H9 (cell line): ENCODE measurements around the gene BAZ2A. TPM values are rescaled to one million over a fixed set of nuclear protein-coding genes. Genes with fewer than 3 reads are reported as not detected.

Experiments used
- DNase-seq: peaks from one replicate; pipeline ENCODE4 v3.0.0-alpha.2; 2017
- H2AFZ ChIP-seq: one replicate; pipeline ENCODE4 v1.6.1; 2013; ENCODE audit warnings: mild to moderate bottlenecking, low read length, control low read depth, moderate library complexity
- H2AK5ac ChIP-seq: 2 replicates; pipeline ENCODE4 v1.6.1; 2013; ENCODE audit warnings: low read length, control low read depth, mixed read lengths; ENCODE audit not compliant: insufficient read length
- H2BK120ac ChIP-seq: one replicate; pipeline ENCODE4 v1.6.1; 2013; ENCODE audit warnings: low read depth, mild to moderate bottlenecking, low read length, control low read depth, inconsistent platforms; ENCODE audit not compliant: poor library complexity, severe bottlenecking
- H2BK12ac ChIP-seq: 2 replicates; pipeline ENCODE4 v1.6.1; 2013; ENCODE audit warnings: low read length, control low read depth, mixed read lengths, low read depth; ENCODE audit not compliant: insufficient read length
- H2BK15ac ChIP-seq: 2 replicates; pipeline ENCODE4 v1.6.1; 2013; ENCODE audit warnings: low read depth, low read length, control low read depth
- H2BK20ac ChIP-seq: one replicate; pipeline ENCODE4 v1.6.1; 2013; ENCODE audit warnings: low read depth, mild to moderate bottlenecking, low read length, control low read depth, inconsistent platforms; ENCODE audit not compliant: poor library complexity, severe bottlenecking
- H2BK5ac ChIP-seq: 2 replicates; pipeline ENCODE4 v1.6.1; 2013; ENCODE audit warnings: low read length, control low read depth, mixed read lengths; ENCODE audit not compliant: insufficient read length
- H3K14ac ChIP-seq: 2 replicates; pipeline ENCODE4 v1.6.1; 2013; ENCODE audit warnings: low read length, control low read depth; ENCODE audit not compliant: insufficient read depth
- H3K18ac ChIP-seq: 2 replicates; pipeline ENCODE4 v1.6.1; 2013; ENCODE audit warnings: low read depth, mild to moderate bottlenecking, mixed read lengths, low read length, control low read depth; ENCODE audit not compliant: insufficient read length
- H3K23ac ChIP-seq: 2 replicates; pipeline ENCODE4 v1.6.1; 2013; ENCODE audit warnings: low read length, control low read depth, mixed read lengths, low read depth; ENCODE audit not compliant: insufficient read length
- H3K23me2 ChIP-seq: 2 replicates; pipeline ENCODE4 v1.6.1; 2013; ENCODE audit warnings: low read depth, mild to moderate bottlenecking, mixed read lengths, low read length, control low read depth; ENCODE audit not compliant: insufficient read length, poor library complexity, severe bottlenecking
- H3K27ac ChIP-seq: 2 replicates; pipeline ENCODE4 v1.5.1; 2013; ENCODE audit warnings: low read length, control low read depth, mixed read lengths, low read depth; ENCODE audit not compliant: insufficient read length
- H3K27me3 ChIP-seq: 2 replicates; pipeline ENCODE4 v1.6.1; 2013; ENCODE audit warnings: low read length, control low read depth, inconsistent platforms; ENCODE audit not compliant: insufficient read depth
- H3K4ac ChIP-seq: 2 replicates; pipeline ENCODE4 v1.6.1; 2013; ENCODE audit warnings: low read depth, mild to moderate bottlenecking, control low read depth, inconsistent platforms, low read length, moderate library complexity
- H3K4me1 ChIP-seq: 2 replicates; pipeline ENCODE4 v1.6.1; 2013; ENCODE audit warnings: low read length, control low read depth, inconsistent platforms; ENCODE audit not compliant: insufficient read depth
- H3K4me2 ChIP-seq: 2 replicates; pipeline ENCODE4 v1.6.1; 2013; ENCODE audit warnings: low read length, control low read depth, mixed read lengths; ENCODE audit not compliant: insufficient read length, insufficient read depth
- H3K56ac ChIP-seq: 2 replicates; pipeline ENCODE4 v1.6.1; 2013; ENCODE audit warnings: low read depth, mild to moderate bottlenecking, mixed read lengths, low read length, control low read depth; ENCODE audit not compliant: insufficient read length
- H3K79me1 ChIP-seq: 2 replicates; pipeline ENCODE4 v1.6.1; 2013; ENCODE audit warnings: low read depth, mild to moderate bottlenecking, moderate library complexity, low read length, control low read depth, inconsistent platforms; ENCODE audit not compliant: insufficient read depth, poor library complexity, severe bottlenecking
- H3K79me2 ChIP-seq: 2 replicates; pipeline ENCODE4 v1.6.1; 2013; ENCODE audit warnings: low read length, control low read depth, inconsistent platforms; ENCODE audit not compliant: insufficient read depth
- H3K9ac ChIP-seq: 2 replicates; pipeline ENCODE4 v1.6.1; 2013; ENCODE audit warnings: low read length, control low read depth, mixed read lengths; ENCODE audit not compliant: insufficient read length; ENCODE audit errors: extremely low read depth
- H3K9me3 ChIP-seq: one replicate; pipeline ENCODE4 v1.6.1; 2013; ENCODE audit warnings: low read depth, low read length, inconsistent platforms; ENCODE audit not compliant: control insufficient read depth
- H3T11ph ChIP-seq: one replicate; pipeline ENCODE4 v1.6.1; 2013; ENCODE audit warnings: mild to moderate bottlenecking, low read length, control low read depth, inconsistent platforms
- H4K20me1 ChIP-seq: one replicate; pipeline ENCODE4 v1.6.1; 2013; ENCODE audit not compliant: control insufficient read depth, insufficient read length, insufficient read depth
- H4K5ac ChIP-seq: 2 replicates; pipeline ENCODE4 v1.6.1; 2013; ENCODE audit warnings: low read depth, mild to moderate bottlenecking, mixed read lengths, low read length, control low read depth; ENCODE audit not compliant: insufficient read length
- H4K8ac ChIP-seq: replicated peaks from 2 replicates; pipeline ENCODE4 v1.6.1; 2013; ENCODE audit warnings: low read length, control low read depth, mixed read lengths, low read depth; ENCODE audit not compliant: insufficient read length
- H4K91ac ChIP-seq: 2 replicates; pipeline ENCODE4 v1.6.1; 2013; ENCODE audit warnings: low read depth, mild to moderate bottlenecking, moderate library complexity, mixed read lengths, low read length, control low read depth; ENCODE audit not compliant: insufficient read length
- H3K27ac Mint-ChIP-seq, 3 experiments: 2 replicates in 2 of 3; 3 replicates in 1 of 3; pipeline ENCODE4 v1.8.0; 2020 to 2021; ENCODE audit warnings: mixed read lengths in 3 of 3, mild to moderate bottlenecking in 1 of 3, moderate library complexity in 1 of 3
- H3K27me3 Mint-ChIP-seq: 2 replicates; pipeline ENCODE4 v1.8.0; 2021; ENCODE audit warnings: low read depth, mild to moderate bottlenecking, moderate library complexity, mixed read lengths
- H3K36me3 Mint-ChIP-seq, 3 experiments: 2 replicates in 2 of 3; 3 replicates in 1 of 3; pipeline ENCODE4 v1.8.0; 2020 to 2021; ENCODE audit warnings: low read depth in 3 of 3, mixed read lengths in 3 of 3; ENCODE audit not compliant: insufficient read depth in 1 of 3
- H3K4me1 Mint-ChIP-seq, 2 experiments: 2 replicates each; pipeline ENCODE4 v1.8.0; 2020; ENCODE audit warnings: mixed read lengths in 2 of 2
- H3K4me3 Mint-ChIP-seq, 2 experiments: 2 replicates in 1 of 2; 3 replicates in 1 of 2; pipeline ENCODE4 v1.8.0; 2020 to 2021; ENCODE audit warnings: mild to moderate bottlenecking in 2 of 2, mixed read lengths in 2 of 2, moderate library complexity in 1 of 2
- H3K9me3 Mint-ChIP-seq, 2 experiments: 2 replicates in 1 of 2; 3 replicates in 1 of 2; pipeline ENCODE4 v1.8.0; 2020; ENCODE audit warnings: mild to moderate bottlenecking in 2 of 2, mixed read lengths in 2 of 2, moderate library complexity in 1 of 2
- CTCF ChIP-seq: fragments of 200-600 bp; sonication (generic); conservative IDR thresholded peaks from 3 replicates; pipeline ENCODE4 v1.8.0; 2021; ENCODE audit warnings: antibody characterized with exemption, mild to moderate bottlenecking
- WGBS: extraction: QIAGEN DNeasy Blood & Tissue Kit; methylation state at CpG from one replicate; pipeline ENCODE4 v1.1.7; 2013; ENCODE audit warnings: missing lambda C conversion rate, low lambda C conversion rate, mixed read lengths; ENCODE audit not compliant: insufficient read length; ENCODE audit errors: extremely low coverage; 5-methylcytosine and 5-hydroxymethylcytosine counted together
- total RNA-seq: library from RNA; stranded (reverse); gene quantifications from 2 replicates; pipeline ENCODE4 v1.2.1, GENCODE V29; 2021

BAZ2A gene
- total RNA-seq, 1 experiment from 2014 or later, result 108 TPM

- no peaks in the 10 kb centered on the region for H3K23me2 ChIP-seq
- no peaks in the 10 kb centered on the region for H3K27me3 ChIP-seq
- no peak for TF ChIP-seq CTCF
- peaks cover 12% of the 10 kb centered on the region; the same call in 1 of the 2 replicates for H3K4me1 ChIP-seq
- no peak for DNase-seq
- H3K4ac ChIP-seq, result no peak overlapping the region
- H3K27ac ChIP-seq, result no peak overlapping the region
- Mint-ChIP-seq H3K4me1 (peaks cover 22 to 32% of the 10 kb centered on the region in 2 experiments), H3K27ac (no peak overlapping the region), H3K27me3 (no peaks in the 10 kb centered on the region), H3K36me3 (peaks cover 0 to 11% (median 2%) of the 10 kb centered on the region in 3 experiments; a peak in 3 of 7 replicates), H3K4me3 (no peak overlapping the region), H3K9me3 (no peaks in the 10 kb centered on the region)
- H2BK15ac ChIP-seq, result no peak overlapping the region
- H2BK12ac ChIP-seq, result no peak overlapping the region
- no peak overlapping the region for H3T11ph ChIP-seq
- H3K23ac ChIP-seq, result no peak overlapping the region
- no peak overlapping the region for H3K9ac ChIP-seq
- H3K18ac ChIP-seq, result no peak overlapping the region
- no peak overlapping the region for H4K5ac ChIP-seq
- H3K9me3 ChIP-seq, result no peaks in the 10 kb centered on the region
- H2AK5ac ChIP-seq, result no peak overlapping the region
- no peak overlapping the region for H2BK5ac ChIP-seq
- H2BK120ac ChIP-seq, result no peak overlapping the region
- H3K79me1 ChIP-seq, result no peaks in the 10 kb centered on the region
- H3K14ac ChIP-seq, result no peak overlapping the region
- H3K56ac ChIP-seq, result no peak overlapping the region
- no peak overlapping the region for H4K8ac ChIP-seq
- H2AFZ ChIP-seq, result no peak overlapping the region
- no CpG with 5 or more reads among the region's 4 CpGs for WGBS
- H3K79me2 ChIP-seq, result no peaks in the 10 kb centered on the region
- no peak overlapping the region for H4K91ac ChIP-seq
- no peak overlapping the region for H3K4me2 ChIP-seq
- no peak overlapping the region for H2BK20ac ChIP-seq
- H4K20me1 ChIP-seq, result no peaks in the 10 kb centered on the region
Measured at GRCh38 chr12:56585098-56585497, 45.0 kb downstream of the BAZ2A start.
